ENCODE measurements around the gene SUGP2.

The SUGP2 gene

DNA sequence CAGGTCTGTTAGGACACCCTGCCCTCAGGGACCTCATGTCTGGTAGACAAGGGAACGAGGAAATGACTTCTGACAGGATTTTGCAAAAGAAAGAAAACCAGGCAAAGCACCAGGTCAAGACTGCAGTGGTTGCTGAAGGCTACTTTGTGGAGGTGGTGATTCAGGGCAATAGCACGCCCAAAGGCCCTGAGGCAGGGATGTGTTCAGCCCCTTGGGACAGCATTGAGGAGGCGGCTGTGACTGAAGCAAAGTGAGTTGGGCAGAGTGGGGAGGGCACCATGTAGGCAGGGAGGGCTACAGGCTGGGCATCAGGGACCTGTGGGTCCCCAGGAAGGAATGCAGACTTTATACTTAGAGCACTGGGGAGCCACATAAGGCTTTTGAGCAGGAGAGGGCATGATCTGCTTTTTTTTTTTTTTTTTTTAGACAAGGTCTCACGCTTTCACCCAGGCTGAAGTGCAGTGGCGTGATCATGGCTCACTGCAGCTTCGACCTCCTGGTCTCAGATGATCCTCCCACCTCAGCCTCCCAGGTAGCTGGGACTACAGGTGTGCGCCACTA is 81.5 kb downstream of the SUGP2 start:
- TF ChIP-seq POLR2A (IDR thresholded peaks at IDR 0.05; ENCODE audit: low read depth, low read length), result no peak
- DNase-seq (ENCODE audit: insufficient read length, low spot score), result no peak
- no peak for FAIRE-seq

DNA sequence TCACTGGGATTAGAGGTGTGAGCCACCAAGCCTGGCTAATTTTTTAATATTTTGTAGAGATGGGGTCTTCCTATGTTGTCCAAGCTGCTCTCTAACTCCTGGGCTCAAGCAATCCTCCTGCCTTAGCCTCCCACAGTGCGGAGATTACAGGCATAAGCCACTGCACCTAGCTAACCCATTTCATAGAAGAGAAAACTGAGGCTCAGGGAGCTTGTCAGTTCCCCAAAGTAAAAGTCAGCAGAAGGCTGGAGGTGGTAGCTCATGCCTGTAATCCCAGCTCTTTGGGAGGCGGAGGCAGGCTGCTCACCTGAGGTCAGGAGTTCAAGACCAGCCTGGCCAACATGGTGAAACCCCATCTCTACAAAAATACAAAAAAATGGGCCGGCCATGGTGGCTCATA is 83.5 kb downstream of the SUGP2 start:
- FAIRE-seq (no peak), DNase-seq (ENCODE audit: insufficient read length, low spot score) (no peak)
- no peak for TF ChIP-seq POLR2A (IDR thresholded peaks at IDR 0.05; ENCODE audit: low read depth, low read length)

DNA sequence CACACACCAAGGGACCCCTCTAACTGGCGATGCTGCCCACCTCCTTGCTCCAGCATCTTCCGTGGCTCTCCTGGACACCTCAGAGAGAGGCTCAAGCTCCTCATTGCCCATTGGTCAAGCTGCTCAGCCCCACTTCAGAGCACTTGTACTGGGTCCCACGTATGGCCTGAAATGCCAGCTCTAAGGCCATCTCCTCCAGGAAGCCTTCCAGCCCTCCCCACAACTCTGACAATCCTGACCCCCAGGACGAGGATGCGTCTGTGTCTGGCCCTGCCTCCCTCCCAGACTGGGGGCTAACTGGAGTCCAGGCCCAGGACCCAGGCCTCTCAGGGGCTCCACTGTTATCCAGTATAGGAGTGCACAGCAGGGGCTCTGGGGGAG is 84.4 kb downstream of the SUGP2 start:
- DNase-seq (ENCODE audit: insufficient read length, low spot score) (no peak), FAIRE-seq (no peak)
- TF ChIP-seq POLR2A (IDR thresholded peaks at IDR 0.05; ENCODE audit: low read depth, low read length), result no peak

DNA sequence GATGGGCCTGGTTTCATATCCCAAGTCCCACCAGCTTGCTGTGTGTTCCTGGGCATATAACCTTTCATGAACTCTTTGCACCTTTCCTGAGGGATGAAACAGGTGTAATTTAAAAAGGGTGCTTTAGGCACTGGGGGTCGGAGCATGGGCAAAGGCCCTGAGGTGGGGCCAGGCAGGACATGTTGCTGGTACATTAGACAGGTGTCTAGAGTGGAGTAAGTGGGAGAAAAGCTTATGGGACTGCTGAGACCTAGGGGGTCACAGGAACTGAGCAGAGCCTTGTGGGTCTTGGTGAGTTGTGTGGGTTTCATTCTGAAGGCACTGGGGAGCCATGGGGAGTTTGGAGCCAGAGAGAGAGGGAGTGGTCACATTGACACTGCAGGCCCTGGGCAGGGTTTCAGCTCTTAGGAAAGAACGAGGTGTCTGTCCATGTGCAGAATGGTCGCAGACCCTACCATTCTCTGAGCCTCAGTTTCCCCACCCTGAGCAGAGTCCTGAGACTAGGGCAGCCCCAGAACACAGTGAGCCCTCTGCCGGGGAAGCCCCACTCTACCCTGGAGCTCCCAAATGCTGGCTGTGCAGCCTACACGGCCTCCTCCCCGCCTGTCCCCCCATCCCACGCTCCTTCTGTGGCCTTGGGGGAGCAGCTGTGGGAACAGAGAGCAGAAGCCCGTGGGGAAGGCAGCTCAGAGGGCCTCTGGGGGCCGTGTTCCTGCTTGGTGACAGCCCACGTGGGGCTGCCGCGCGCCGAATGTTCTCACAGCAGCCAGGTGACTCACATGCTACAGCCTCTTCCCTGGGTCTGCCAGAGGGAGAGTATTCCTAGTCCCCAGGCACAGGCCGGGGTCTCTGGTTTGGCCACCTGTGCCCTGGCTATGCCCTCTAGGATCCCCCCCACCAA is 85.0 kb downstream of the SUGP2 start:
- FAIRE-seq (no peak), DNase-seq (ENCODE audit: insufficient read length, low spot score) (no peak)
- TF ChIP-seq POLR2A (IDR thresholded peaks at IDR 0.05; ENCODE audit: low read depth, low read length), result no peak

DNA sequence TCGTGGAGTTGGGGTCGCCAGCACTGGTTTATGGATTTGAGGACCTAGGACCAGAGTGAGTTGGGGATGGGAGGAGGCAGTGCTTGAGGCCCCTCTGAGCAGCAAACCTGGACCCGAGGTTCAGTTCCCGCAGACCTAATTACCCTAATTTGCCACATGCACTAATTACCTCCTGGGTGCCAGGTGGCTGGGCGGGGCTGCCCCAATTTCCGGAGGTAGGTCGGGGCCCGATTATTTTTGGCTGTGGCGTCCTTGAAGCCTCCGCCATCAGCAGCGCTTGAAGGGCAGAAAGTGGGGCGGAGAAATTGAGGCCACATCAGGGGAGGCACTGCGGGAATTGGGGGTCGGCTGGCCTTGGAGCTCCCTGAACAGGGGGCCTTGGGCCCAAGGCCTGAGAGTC is 86.4 kb downstream of the SUGP2 start:
- DNase-seq (ENCODE audit: insufficient read length, low spot score) (no peak), FAIRE-seq (no peak)
- TF ChIP-seq POLR2A (IDR thresholded peaks at IDR 0.05; ENCODE audit: low read depth, low read length), result no peak

DNA sequence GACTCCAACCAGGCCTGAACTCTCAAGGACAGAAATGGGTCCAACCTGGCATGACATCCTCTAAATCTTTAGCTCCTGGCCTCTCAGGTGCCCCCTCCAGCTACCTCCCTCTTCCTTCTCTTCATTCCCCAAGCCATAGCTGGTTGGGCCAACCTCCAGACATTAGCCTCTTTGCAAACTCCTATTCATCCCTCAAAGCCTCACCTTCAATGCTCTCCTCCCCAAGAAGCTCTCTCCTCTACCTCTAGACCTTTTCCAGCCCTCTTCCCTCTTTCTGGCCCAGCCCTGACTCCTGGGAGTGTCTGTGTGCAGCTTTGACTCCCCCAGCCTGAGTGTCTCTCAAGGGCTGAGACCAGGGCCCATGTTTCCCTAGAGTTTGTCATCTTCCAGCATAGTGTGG is 87.0 kb downstream of the SUGP2 start:
- DNase-seq (ENCODE audit: insufficient read length, low spot score) (no peak), FAIRE-seq (no peak)
- no peak for TF ChIP-seq POLR2A (IDR thresholded peaks at IDR 0.05; ENCODE audit: low read depth, low read length)

DNA sequence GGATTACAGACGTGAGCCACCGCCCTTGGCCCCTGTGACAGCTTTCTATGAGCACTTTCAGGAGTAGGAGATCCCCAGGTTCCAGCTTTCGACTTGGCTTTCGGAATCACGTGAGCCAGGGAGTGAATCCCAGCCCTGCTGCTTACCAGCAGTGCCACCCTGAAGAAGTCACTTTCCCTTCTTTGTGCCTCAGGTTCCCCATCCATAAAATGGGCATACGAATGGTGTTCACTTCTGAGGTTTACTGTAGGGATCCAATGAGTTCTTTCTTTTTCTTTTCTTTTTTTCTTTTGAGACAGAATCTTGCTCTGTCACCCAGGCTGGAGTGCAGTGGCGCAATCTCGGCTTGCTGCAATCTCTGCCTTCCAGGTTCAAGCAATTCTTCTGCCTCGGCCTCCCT is 88.0 kb downstream of the SUGP2 start:
- no peak for TF ChIP-seq POLR2A (IDR thresholded peaks at IDR 0.05; ENCODE audit: low read depth, low read length)
- DNase-seq (ENCODE audit: insufficient read length, low spot score) (no peak), FAIRE-seq (no peak)

DNA sequence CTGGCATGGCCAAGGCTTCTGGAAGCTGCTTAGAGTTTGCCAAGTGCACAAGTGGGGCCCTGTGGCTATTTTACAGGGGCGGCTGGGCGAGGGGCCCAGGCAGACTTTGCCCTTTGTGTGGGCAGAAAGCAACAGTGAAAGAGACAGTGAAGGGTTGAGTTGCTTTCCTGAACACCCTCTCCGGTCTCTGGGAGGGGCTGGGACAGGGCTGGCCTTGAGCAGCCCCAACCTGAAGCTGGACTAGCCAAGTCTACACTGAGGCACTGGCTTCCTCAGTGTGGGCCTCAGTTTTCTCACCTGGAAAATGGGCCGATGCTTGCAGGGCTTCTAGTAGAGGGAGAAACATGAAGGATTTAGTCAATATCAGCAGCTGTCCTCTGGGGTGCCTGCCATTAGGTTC is 89.9 kb downstream of the SUGP2 start:
- TF ChIP-seq POLR2A (IDR thresholded peaks at IDR 0.05; ENCODE audit: low read depth, low read length), result no peak
- no peak for DNase-seq (ENCODE audit: insufficient read length, low spot score)
- FAIRE-seq, result no peak

DNA sequence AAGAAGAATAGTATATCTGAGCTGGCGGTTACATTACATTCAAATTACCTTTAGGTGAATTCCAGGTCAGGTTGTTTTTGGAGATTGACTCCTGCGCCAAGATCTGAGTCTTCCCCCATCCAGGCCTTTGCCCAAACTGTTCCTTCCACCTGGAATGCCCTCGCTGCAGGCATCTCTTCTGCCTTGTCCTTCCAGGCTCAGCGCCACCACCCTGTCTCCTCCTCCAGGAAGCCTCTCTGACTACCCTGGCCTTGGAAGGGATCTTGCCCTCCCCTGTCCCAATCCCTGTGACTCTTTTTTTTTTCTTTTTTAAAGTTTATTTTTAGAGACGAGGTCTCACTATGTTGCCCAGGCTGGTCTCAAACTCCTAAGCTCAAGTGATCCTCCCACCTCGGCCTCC is 90.6 kb downstream of the SUGP2 start:
- DNase-seq (ENCODE audit: insufficient read length, low spot score) (no peak), FAIRE-seq (no peak)
- no peak for TF ChIP-seq POLR2A (IDR thresholded peaks at IDR 0.05; ENCODE audit: low read depth, low read length)

DNA sequence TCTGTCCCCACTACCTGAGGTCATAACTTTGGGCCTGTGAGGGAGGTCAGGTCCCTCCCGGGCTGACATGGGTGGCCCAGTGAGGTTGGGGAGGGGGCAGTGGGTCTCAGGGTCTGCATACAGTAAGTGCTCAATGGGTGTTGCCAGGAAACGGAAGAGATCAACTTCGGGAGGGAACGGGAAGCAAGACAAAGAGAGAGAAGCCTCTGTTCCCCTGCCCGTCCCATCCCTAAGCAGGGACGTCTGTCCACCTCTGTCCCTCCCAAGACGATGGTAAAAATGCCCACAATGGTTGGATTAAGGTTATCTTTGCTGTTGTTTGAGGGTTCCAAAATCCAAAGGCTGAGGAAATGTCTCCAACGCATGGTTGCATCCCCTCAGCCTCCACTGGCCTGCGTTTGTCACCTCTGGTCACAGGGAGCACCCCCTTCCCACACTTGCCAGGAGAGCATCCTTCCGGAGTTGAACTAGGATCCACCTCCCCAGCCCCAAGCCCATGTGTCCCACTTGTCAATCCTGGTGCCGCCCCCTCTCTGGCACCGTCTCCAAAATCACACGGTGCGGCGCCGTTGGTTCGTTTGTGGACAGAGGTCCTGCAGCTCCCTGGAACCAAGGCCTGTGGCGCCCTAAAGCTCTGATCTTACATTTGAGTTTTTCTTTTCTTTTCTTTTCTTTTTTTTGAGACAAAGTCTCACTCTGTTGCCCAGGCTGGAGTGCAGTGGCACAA is 91.5 kb downstream of the SUGP2 start:
- FAIRE-seq (no peak), DNase-seq (ENCODE audit: insufficient read length, low spot score) (no peak)
- TF ChIP-seq POLR2A (IDR thresholded peaks at IDR 0.05; ENCODE audit: low read depth, low read length), result no peak
